ENCODE data around the gene PAQR9.

GRCh38 chr3:142947799-142948575 is 15.5 kb downstream of the PAQR9 start:
- TF ChIP-seq POLR2AphosphoS5 (IDR thresholded peaks at IDR 0.05; ENCODE audit: insufficient read depth, low read depth, low read length) = no peak
- no peak for TF ChIP-seq CTCF (IDR thresholded peaks at IDR 0.05; ENCODE audit: extremely low read depth in 1 of 2, insufficient read depth in 1 of 2, low read depth in 1 of 2, low read length in 2 of 2)
- TF ChIP-seq GATA2 (IDR thresholded peaks at IDR 0.05; ENCODE audit: insufficient read depth, insufficient read length, low read depth, low read length) = no peak
- TF ChIP-seq POLR2A (IDR thresholded peaks at IDR 0.05; ENCODE audit: low read depth, low read length) = no peak
- TF ChIP-seq EZH2 (IDR thresholded peaks at IDR 0.05; ENCODE audit: borderline replicate concordance, low read depth, low read length, severe bottlenecking) = no peak
- TF ChIP-seq JUN (IDR thresholded peaks at IDR 0.05; ENCODE audit: borderline replicate concordance, insufficient read depth, insufficient read length, low read depth) = no peak
- TF ChIP-seq, protein P1, sequence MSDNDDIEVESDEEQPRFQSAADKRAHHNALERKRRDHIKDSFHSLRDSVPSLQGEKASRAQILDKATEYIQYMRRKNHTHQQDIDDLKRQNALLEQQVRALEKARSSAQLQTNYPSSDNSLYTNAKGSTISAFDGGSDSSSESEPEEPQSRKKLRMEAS (IDR thresholded peaks at IDR 0.05; ENCODE audit: insufficient read depth, insufficient read length) = no peak
- no peak for TF ChIP-seq MYC (IDR thresholded peaks at IDR 0.05; ENCODE audit: low read depth, low read length)
- no peak for TF ChIP-seq FOS (IDR thresholded peaks at IDR 0.05; ENCODE audit: borderline replicate concordance, insufficient read depth, low read length)

Data from endothelial cell of umbilical vein (primary cell).